Stimulated activated naive CD8-positive, alpha-beta T cell treated with anti-CD3 and anti-CD28 coated beads, Interleukin-15, amount 100 ng/mL, for 72 hours (primary cell): ENCODE measurements around the gene SLC6A3.
"Not testable (repeated sequence)": the region's sequence is repeated elsewhere in the genome, so short reads cannot be mapped to it uniquely, and the experiment has no call there.

Source experiments
- ATAC-seq: fragments of 150-1000 bp; cut with Tn5 transposase; 2 replicates; pipeline ENCODE4 v1.10.0; 2021; ENCODE audit warnings: mild to moderate bottlenecking, moderate library complexity
- DNase-seq, 2 donors: peaks; one replicate each; pipeline ENCODE4 v3.0.0; 2021 to 2022
- H3K27ac Mint-ChIP-seq, 2 donors: one replicate each; pipeline ENCODE4 v1.8.0; 2022; ENCODE audit warnings: mild to moderate bottlenecking in 2 of 2, mixed read lengths in 2 of 2, moderate library complexity in 2 of 2
- H3K27me3 Mint-ChIP-seq: one replicate; pipeline ENCODE4 v1.8.0; 2022; ENCODE audit warnings: mixed read lengths
- H3K4me1 Mint-ChIP-seq: one replicate; pipeline ENCODE4 v1.8.0; 2022; ENCODE audit warnings: mild to moderate bottlenecking, mixed read lengths
- H3K4me3 Mint-ChIP-seq, 2 donors: one replicate each; pipeline ENCODE4 v1.8.0; 2022; ENCODE audit warnings: mild to moderate bottlenecking in 2 of 2, mixed read lengths in 2 of 2, moderate library complexity in 1 of 2
- H3K9me3 Mint-ChIP-seq, 2 donors: one replicate each; pipeline ENCODE4 v1.8.0; 2022; ENCODE audit warnings: mixed read lengths in 2 of 2

Gene SLC6A3

DNA sequence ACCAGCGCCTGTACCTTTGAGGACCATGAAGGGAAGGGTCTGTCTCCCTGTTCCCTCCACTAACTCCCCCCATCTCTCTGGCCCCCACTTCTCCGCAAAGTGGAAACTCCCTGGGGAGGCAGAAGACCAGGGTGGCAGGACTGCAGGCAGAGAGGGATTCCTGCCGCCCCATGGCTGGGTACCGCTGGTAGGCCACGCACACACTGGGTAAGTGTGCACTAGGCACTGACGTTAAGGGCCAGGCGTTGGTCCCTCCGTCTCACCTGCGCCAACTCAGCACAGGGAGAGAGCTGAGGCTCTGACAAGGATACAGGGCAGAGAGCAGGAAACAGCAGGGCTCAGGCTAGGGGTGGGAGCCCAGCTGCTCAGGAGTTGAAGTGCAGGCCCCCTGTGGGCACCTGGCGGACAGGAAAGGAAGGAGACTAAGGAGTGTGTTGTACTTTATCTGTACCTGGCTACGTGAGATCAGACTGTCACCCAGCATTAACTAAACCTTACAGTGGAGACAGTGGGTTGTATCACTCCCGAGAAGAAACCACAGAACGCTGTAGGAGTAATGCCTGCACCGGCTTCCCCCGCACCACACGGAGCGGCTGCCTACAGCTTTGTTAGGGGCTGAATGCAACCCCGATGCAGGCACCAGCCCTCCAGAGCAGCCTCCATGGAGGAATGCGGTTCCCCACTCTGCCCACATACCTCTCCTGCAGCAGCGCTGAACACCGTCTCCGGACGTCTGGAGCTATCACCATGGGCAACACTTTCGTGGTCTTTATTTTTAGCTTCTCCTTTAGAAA is 66.2 kb downstream of the SLC6A3 start:
- peaks cover 19% of the 10 kb centered on the region for H3K4me1 Mint-ChIP-seq
- H3K27ac Mint-ChIP-seq, result no peak overlapping the region
- H3K4me3 Mint-ChIP-seq, result no peak overlapping the region
- H3K27me3 Mint-ChIP-seq, result peaks cover 7% of the 10 kb centered on the region
- no peaks in the 10 kb centered on the region for H3K9me3 Mint-ChIP-seq
- ATAC-seq (no peak), DNase-seq (no peak)

DNA sequence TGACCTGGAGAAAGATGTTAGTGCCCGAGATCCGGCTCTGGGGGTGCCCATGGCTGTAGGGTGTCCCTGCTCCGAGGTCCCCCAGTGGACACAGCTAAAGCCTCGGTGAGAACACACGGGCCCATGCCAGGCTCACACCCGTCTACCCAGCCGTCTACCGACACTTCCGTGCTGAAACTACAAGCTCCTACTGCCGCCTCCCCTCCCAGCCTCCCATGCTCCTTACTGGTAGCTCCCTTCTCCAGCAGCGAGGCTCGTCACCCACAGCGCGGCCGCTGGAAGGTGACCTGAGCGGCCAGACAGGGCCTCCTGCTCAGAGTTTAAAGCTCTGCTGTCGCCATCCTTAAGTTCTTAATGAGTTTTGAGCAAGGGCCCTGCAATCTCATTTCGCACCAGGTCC is 67.1 kb downstream of the SLC6A3 start:
- Mint-ChIP-seq H3K4me3 (no peak overlapping the region), H3K27ac (no peak overlapping the region), H3K9me3 (no peaks in the 10 kb centered on the region), H3K27me3 (peaks cover 7% of the 10 kb centered on the region), H3K4me1 (peaks cover 19% of the 10 kb centered on the region)
- DNase-seq (no peak), ATAC-seq (no peak)

DNA sequence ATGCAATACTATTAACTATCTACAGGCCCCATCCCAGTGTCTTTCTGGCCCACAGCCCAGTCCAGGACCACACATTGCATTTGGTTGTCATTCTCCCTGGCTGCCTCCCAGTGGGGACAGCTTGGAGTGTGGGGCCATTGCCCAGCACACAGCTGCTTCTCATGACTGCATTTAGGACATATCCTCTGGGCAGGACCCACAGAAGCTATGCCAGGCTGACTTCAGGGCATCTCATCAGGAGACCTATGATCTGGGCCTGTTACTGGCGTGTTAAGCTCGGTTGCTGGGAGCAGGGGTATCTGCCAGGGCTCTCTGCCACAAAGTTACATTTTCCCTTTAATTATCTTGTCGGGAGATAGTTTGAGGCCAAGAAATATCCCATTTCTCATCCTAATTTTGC is 68.3 kb downstream of the SLC6A3 start:
- Mint-ChIP-seq H3K27me3 (peaks cover 7% of the 10 kb centered on the region), H3K27ac (no peak overlapping the region), H3K4me1 (peaks cover 19% of the 10 kb centered on the region), H3K9me3 (no peaks in the 10 kb centered on the region), H3K4me3 (no peak overlapping the region)
- no peak for ATAC-seq
- no peak for DNase-seq

DNA sequence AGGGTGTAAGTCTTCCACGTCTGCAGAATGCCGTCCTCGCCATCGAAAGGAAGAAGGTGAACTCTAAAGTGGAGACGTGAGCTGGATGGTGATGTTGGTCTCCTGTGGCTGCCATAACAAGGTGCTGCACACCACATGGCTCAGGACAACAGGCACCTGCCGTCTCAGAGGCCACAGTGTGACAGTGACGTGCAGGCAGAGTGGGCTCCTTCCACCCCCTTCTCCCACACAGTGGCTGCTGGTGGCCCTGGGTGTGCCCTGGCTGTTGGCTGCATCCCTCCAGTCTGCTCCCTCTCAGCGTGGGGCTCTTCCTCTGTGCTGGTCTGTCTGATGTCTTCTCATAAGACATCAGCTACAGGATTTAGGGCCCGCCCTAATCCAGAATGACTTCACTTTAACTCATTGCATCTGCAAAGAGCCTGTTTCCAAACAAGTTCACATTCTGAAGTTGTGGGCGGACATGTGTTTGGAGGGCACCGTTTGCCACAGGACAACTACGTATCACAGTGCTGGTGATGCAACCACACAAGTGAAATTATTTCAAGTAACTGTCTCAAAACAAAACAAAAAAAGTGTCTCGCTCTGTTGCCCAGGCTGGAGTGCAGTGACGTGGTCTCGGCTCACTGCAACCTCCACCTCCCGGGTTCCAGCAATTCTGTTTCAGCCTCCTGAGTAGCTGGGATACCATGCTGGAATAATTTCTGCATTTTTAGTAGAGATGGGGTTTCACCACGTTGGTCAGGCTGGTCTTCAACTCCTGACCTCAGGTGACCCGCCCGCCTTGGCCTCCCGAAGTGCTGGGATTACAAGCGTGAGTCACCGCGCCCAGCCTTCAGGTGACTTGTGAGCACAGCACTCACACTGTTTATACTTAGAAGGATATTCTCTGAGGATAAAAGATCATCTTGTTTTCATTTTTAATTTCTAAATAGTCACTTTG is 69.1 kb downstream of the SLC6A3 start:
- H3K27me3 Mint-ChIP-seq, result peaks cover 2% of the 10 kb centered on the region
- H3K4me1 Mint-ChIP-seq, result peaks cover 12% of the 10 kb centered on the region
- ATAC-seq, result no peak
- H3K4me3 Mint-ChIP-seq, result no peak overlapping the region
- no peak for DNase-seq
- no peaks in the 10 kb centered on the region for H3K9me3 Mint-ChIP-seq
- no peak overlapping the region for H3K27ac Mint-ChIP-seq

DNA sequence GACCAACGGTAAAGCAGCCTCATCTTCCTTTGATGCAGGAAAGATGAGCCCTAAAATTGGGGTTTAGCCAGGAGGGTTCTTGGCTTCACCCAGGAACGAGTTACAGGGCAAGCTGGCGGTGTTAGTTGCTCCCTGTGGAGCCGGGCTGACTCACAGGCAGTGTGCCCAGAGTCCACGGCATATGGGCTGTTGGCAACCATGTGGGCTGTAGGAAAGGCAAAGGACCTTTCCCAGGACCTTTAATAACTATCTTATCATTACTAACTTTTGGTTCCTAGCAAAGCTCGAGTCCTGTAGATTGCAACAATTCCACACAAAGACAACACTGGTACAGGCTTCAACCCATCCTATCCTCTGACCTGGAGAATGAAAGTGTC is 70.6 kb downstream of the SLC6A3 start:
- no peak overlapping the region for H3K4me3 Mint-ChIP-seq
- no peak overlapping the region for H3K27ac Mint-ChIP-seq
- no peaks in the 10 kb centered on the region for H3K4me1 Mint-ChIP-seq
- ATAC-seq (no peak), DNase-seq (no peak)
- no peaks in the 10 kb centered on the region for H3K9me3 Mint-ChIP-seq
- H3K27me3 Mint-ChIP-seq, result no peaks in the 10 kb centered on the region

DNA sequence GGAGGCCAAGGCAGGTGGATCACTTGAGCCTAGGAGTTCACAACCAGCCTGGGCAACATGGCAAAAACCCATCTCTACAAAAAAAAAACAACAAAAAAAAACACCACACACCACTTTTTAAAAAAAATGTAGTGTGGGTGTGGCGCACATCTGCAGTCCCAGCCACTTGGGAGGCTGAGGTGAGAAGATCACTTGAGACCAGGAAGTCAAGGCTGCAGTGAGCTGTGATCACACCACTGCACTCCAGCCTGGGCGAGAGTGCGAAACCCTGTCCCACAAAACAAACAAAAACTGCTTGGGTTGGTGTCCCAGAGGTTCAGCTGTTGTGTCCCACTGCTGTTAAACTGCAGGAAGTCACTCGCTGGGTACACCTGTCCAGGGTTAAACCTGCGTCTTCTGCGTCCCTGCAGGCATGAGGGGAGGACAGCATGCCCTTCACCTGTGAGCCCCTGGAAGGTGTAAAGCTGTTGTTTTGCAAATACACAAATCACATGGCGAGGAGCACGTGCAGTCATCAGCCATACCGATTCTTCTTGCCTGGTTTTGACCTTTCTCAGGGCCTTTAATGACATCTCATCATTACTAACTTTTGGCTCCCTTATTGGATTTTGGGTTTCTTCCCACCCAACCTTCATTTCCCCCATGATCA is 71.1 kb downstream of the SLC6A3 start:
- H3K4me1 Mint-ChIP-seq, result no peaks in the 10 kb centered on the region
- H3K4me3 Mint-ChIP-seq, result no peak overlapping the region
- no peak overlapping the region for H3K27ac Mint-ChIP-seq
- H3K9me3 Mint-ChIP-seq, result no peaks in the 10 kb centered on the region
- DNase-seq, result no peak
- ATAC-seq, result no peak
- no peaks in the 10 kb centered on the region for H3K27me3 Mint-ChIP-seq

DNA sequence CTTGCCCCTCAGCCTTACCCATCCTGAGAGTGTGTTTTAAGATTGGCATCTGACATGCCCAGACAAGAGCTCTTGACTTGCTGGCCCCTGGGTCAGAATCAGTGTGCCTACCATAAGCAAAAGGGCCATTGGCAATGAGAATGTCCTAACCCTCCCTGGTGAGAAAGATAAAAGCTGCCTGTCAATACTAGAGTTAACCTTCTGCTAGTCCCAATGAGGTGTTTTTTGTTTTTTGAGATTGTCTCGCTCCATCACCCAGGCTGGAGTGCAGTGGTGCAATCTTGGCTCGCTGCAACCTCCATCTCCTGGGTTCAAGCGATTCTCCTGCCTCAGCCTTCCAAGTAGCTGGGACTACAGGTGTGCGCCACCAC is 73.3 kb downstream of the SLC6A3 start:
- not testable (repeated sequence) for ATAC-seq, H3K4me1 Mint-ChIP-seq, H3K9me3 Mint-ChIP-seq, H3K27ac Mint-ChIP-seq, DNase-seq, H3K4me3 Mint-ChIP-seq, H3K27me3 Mint-ChIP-seq

DNA sequence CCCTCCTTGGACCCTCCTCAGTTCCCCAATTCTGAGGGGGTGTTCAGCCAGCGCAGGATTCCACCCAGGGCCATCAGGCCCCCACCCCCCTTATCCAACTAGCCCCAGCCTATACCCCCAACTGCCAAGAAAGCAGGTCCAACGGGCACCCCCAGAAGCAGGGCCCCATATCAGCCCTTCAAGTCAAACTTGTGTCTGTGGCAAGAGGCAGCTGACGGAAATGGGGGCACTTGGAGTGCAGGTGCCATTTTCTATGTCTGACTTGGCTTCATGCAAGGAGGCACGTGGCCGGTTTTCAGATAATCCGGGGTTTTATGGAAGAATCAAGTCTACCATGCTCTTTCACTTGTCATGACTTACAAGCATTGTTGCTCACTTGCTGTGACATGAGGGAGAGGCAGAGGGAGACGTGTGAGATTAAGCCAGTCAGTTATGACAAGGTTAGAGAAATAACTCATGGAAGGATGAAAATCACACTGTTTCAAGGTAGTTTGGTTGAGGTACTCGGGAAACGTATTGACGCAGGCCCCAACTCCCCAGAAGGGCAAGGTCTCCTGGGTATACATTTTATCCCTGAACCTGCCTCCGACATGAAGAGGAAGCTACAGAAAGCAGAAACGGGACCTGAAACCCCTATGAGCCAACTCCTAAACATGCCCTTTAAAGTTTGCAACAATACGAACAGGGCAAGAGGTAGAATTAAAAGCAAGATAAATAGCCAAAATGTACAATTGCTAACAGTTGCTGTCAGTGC is 73.8 kb downstream of the SLC6A3 start:
- Mint-ChIP-seq H3K9me3 (no peaks in the 10 kb centered on the region), H3K27me3 (peaks cover 2% of the 10 kb centered on the region), H3K4me1 (no peaks in the 10 kb centered on the region), H3K4me3 (no peak overlapping the region), H3K27ac (no peak overlapping the region)
- DNase-seq (no peak), ATAC-seq (no peak)

DNA sequence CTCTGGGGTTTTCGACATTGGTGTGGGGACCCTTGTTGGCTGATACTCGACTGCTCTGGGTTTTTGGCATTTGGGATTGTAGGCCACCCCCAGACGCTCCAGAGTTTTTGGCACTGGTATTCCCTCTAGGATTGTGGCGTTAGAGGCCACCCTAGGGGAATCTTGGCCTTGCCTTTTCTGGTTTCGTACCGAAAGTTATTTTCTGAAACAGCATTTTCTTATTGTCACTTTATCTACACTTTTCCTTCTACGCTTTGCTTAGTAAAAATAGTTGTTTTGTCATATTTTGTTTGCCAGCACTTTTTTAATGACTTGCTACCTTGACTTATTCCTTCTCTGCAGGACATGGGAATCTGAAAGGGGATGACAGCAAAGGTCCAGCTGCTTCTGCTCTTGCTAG is 75.2 kb downstream of the SLC6A3 start:
- H3K4me1 Mint-ChIP-seq, result no peaks in the 10 kb centered on the region
- no peak for ATAC-seq
- H3K9me3 Mint-ChIP-seq, result no peaks in the 10 kb centered on the region
- H3K27ac Mint-ChIP-seq, result no peak overlapping the region
- no peak overlapping the region for H3K4me3 Mint-ChIP-seq
- H3K27me3 Mint-ChIP-seq, result peaks cover 7% of the 10 kb centered on the region
- no peak for DNase-seq

DNA sequence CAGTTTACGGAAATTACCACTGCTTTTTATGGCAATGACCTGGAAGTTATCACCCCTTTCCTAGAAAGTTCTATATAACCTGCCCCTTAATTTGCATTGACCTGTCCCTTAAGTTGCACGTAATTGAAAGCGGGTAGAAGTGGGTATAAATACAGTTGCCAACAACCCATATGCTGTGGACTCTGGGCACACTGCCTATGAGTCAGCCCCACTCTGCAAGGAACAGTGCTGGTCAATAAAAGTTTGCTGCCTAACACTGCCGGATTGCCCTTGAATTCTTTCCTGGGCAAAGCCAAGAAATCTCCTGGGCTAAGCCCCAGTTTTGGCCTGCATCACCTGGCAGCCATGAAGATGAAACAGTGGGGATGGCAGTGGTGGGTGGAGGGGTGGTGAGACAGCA is 76.5 kb downstream of the SLC6A3 start:
- Mint-ChIP-seq H3K4me1 (no peaks in the 10 kb centered on the region), H3K27ac (no peak overlapping the region), H3K27me3 (peaks cover 17% of the 10 kb centered on the region), H3K4me3 (no peak overlapping the region), H3K9me3 (no peaks in the 10 kb centered on the region)
- DNase-seq (no peak), ATAC-seq (no peak)

DNA sequence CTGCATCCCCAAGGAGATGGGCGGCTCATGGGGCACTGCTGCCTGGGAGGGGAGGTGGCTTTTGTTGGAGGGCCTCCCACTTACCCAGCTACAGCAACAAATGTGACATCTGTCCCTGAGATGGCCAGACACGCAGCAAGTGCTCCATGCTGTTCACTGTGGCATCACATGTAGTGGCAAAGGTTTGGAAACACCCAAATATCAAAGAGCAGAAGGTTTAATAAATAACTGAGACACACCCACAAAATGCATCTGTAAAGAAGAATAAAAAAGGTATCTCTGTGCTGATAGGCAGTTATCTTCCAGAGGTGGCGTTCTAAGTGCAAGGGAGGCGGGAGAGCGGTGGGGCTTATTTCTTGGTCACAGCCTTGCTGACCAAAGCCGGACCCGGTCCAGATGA is 77.0 kb downstream of the SLC6A3 start:
- Mint-ChIP-seq H3K27ac (no peak overlapping the region), H3K27me3 (peaks cover 22% of the 10 kb centered on the region), H3K4me1 (no peaks in the 10 kb centered on the region), H3K9me3 (no peaks in the 10 kb centered on the region), H3K4me3 (no peak overlapping the region)
- DNase-seq (no peak), ATAC-seq (no peak)

DNA sequence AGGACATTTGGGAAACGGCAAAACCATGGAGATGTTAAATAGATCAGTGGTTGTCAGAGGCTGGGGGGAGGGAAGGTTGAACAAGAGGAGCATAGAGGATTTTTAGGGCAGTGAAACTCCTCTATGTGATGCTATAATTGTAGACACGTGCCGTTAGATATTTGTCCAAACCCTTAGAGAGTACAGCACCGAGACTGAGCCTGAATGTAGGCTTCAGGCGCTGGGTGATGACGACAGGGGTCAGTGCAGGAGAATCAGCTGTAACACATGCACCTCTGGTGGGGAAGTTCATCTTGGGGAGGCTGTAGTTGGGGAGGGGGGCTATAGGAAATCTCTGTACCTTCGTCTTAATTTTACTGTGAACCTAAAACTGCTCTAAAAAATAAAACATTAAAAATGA is 78.1 kb downstream of the SLC6A3 start:
- H3K4me3 Mint-ChIP-seq, result no peak overlapping the region
- DNase-seq (no peak), ATAC-seq (no peak)
- H3K4me1 Mint-ChIP-seq, result no peaks in the 10 kb centered on the region
- no peaks in the 10 kb centered on the region for H3K9me3 Mint-ChIP-seq
- H3K27ac Mint-ChIP-seq, result no peak overlapping the region
- peaks cover 33% of the 10 kb centered on the region for H3K27me3 Mint-ChIP-seq

DNA sequence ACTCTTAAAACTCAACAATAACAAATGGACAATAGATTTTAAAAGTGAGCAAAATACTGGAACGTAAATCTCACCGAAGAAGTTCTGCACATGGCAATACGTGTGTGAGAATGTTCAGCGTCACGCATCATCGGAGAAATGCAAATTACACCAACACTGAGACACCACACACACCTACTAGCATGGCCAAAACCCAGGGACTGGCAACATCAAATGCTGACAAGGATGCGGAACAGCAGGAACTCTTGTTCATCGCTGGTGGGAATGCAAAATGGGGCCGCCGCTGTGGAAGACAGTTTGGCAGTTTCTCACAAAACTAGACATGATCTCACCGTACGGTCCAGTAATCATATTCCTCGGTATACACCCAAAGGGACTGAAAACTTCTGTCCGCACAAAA is 78.7 kb downstream of the SLC6A3 start:
- ATAC-seq, result no peak
- Mint-ChIP-seq H3K4me1 (no peaks in the 10 kb centered on the region), H3K9me3 (no peaks in the 10 kb centered on the region), H3K4me3 (no peak overlapping the region), H3K27me3 (peaks cover 35% of the 10 kb centered on the region), H3K27ac (no peak overlapping the region)
- DNase-seq, result no peak

DNA sequence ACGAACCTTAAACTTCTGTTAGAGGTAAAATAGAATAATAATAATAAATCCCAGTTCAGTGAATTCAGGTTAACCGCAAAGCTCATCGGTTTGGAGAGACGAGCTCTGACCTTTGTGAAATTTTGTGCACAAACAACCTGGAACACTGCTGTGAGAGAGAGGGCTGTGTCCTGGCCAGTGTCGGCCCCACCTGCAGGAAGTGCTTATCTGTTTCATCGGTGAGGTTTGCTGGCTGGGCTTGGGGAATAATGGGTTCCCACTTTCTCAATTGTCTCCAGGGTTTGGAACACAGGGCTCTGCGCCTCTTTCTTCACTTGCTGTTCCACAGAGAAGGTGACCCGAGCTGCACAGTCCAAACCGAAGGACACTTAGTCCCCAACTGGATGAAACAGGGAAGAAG is 81.0 kb downstream of the SLC6A3 start:
- H3K27me3 Mint-ChIP-seq, result peaks cover 35% of the 10 kb centered on the region
- no peaks in the 10 kb centered on the region for H3K4me1 Mint-ChIP-seq
- no peak overlapping the region for H3K27ac Mint-ChIP-seq
- no peaks in the 10 kb centered on the region for H3K9me3 Mint-ChIP-seq
- ATAC-seq (no peak), DNase-seq (no peak)
- H3K4me3 Mint-ChIP-seq, result no peak overlapping the region

DNA sequence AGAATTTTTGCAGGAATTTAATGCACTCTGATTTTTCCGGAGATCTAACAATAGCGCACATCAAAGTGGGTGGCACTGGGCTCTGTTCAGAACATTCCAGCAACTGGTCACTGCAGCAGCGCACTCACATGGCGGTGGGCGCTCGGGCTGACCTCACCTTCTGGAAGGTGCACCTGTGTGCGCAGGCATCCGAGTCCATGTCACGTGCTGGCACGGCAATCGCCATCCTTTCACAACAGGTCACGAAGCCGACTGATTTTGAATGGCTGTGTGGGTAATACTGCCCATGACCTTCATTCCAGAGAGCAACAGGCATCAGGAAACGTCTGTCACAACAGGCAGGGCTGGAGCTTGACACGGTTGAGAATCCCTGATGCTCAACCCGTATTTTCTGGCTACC is 81.7 kb downstream of the SLC6A3 start:
- no peak for ATAC-seq
- H3K27me3 Mint-ChIP-seq, result peaks cover 35% of the 10 kb centered on the region
- H3K4me3 Mint-ChIP-seq, result no peak overlapping the region
- no peaks in the 10 kb centered on the region for H3K4me1 Mint-ChIP-seq
- no peak overlapping the region for H3K27ac Mint-ChIP-seq
- DNase-seq, result no peak
- no peaks in the 10 kb centered on the region for H3K9me3 Mint-ChIP-seq
